Measurements from ENCODE around the gene GDF15.

DNA sequence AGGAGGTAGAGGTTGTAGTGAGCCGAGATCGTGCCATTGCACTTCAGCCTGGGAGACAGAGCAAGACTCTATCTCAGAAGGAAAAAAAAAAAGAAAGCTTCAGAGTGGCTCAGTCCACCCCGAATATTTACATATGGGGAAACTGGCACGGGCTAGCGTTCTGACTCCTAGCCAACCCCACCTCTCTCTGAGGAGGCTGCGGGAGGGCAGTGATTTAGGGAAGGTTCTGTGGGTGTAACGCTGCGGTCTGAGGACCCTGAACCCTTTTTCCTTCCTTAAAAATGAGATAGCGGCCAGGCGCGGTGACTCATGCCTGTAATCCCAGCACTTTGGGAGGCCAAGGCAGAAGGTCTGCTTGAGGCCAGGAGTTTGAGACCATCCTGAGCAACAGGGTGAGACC lies 6.5 kb downstream of the GDF15 start:
- TF ChIP-seq POLR2AphosphoS5 (IDR thresholded peaks at IDR 0.05; ENCODE audit: borderline replicate concordance, low read depth, low read length) (no peak), FOXP2 (optimal IDR thresholded peaks at IDR 0.05; ENCODE audit: control extremely low read depth, extremely low read length, insufficient read depth) (no peak), EZH2 (IDR thresholded peaks at IDR 0.05) (no peak)
